A673 (cell line): Measurements from ENCODE around the gene BPTF. TPM values are rescaled to one million over a fixed set of nuclear protein-coding genes. Genes with fewer than 3 reads are reported as not detected.
"Not testable (repeated sequence)": the region's sequence is repeated elsewhere in the genome, so short reads cannot be mapped to it uniquely, and the experiment has no call there.

Experiments used
- BruUV-seq: library from RNA; stranded (reverse); fragments of 400-500 nt; replicated peaks from 2 replicates; lab custom pipeline; 2021; lab: Mats Ljungman, UMichigan
- CTCF ChIA-PET: fragments of 300-600 bp; sonication (Branson Sonifier 250); formaldehyde crosslinking; loops from one replicate; lab custom pipeline; 2022; ENCODE audit warnings: antibody characterized with exemption; lab: Charles Lee
- POLR2A ChIA-PET: fragments of 300-600 bp; sonication (Branson Sonifier 250); formaldehyde crosslinking; loops from one replicate; lab custom pipeline; 2022; ENCODE audit warnings: antibody characterized with exemption; ENCODE audit not compliant: low non-redundant PET; lab: Charles Lee
- DNase-seq: peaks from one replicate; pipeline ENCODE4 v3.0.0-alpha.2; 2015; ENCODE audit warnings: low spot score
- H3K27ac ChIP-seq: fragments of 200-600 bp; sonication (generic); 2 replicates; pipeline ENCODE4 v1.5.1; 2016; ENCODE audit warnings: mixed run types, low read depth, mild to moderate bottlenecking, mixed read lengths, antibody characterized with exemption, low read length; ENCODE audit not compliant: poor library complexity, severe bottlenecking
- H3K27me3 ChIP-seq: fragments of 200-600 bp; sonication (generic); replicated peaks from 2 replicates; pipeline ENCODE4 v1.6.1; 2017; ENCODE audit warnings: mixed run types, low read depth, mild to moderate bottlenecking, mixed read lengths, antibody characterized with exemption, low read length; ENCODE audit not compliant: insufficient read depth, poor library complexity
- H3K36me3 ChIP-seq: fragments of 200-600 bp; sonication (generic); 2 replicates; pipeline ENCODE4 v1.6.1; 2016; ENCODE audit warnings: mixed run types, mild to moderate bottlenecking, mixed read lengths, antibody characterized with exemption, low read length; ENCODE audit not compliant: insufficient read depth, poor library complexity, severe bottlenecking
- H3K4me1 ChIP-seq: fragments of 200-600 bp; sonication (generic); 2 replicates; pipeline ENCODE4 v1.6.1; 2017; ENCODE audit warnings: mixed run types, mild to moderate bottlenecking, mixed read lengths, antibody characterized with exemption, low read length; ENCODE audit not compliant: insufficient read depth, poor library complexity, severe bottlenecking
- H3K4me3 ChIP-seq: fragments of 200-600 bp; sonication (generic); 2 replicates; pipeline ENCODE4 v1.5.1; 2016; ENCODE audit warnings: low read depth, mixed run types, mild to moderate bottlenecking, mixed read lengths, low read length; ENCODE audit not compliant: poor library complexity, severe bottlenecking
- H3K9me3 ChIP-seq: fragments of 200-600 bp; sonication (generic); 2 replicates; pipeline ENCODE4 v1.6.1; 2016; ENCODE audit warnings: mixed run types, low read depth, mild to moderate bottlenecking, mixed read lengths, antibody characterized with exemption, low read length; ENCODE audit not compliant: poor library complexity, severe bottlenecking
- EZH2 ChIP-seq: fragments of 200-600 bp; sonication (generic); IDR thresholded peaks from 2 replicates; pipeline ENCODE4 v1.6.1; 2017; ENCODE audit warnings: borderline replicate concordance, low read depth, mild to moderate bottlenecking, mixed read lengths, antibody characterized with exemption, low read length; ENCODE audit not compliant: poor library complexity, severe bottlenecking
- intact Hi-C: fragments of 100-400 bp; cut with micrococcal nuclease; formaldehyde crosslinking; loops from one replicate; pipeline ENCODE4 v1.10.0; 2022; ENCODE audit not compliant: unreplicated experiment
- total RNA-seq: library from RNA; stranded (reverse); gene quantifications from 2 replicates; pipeline ENCODE4 v1.2.3, GENCODE V29; 2021
- TF ChIP-seq, protein P1 (sequence below): fragments of 300-800, 200-600 bp; sonication (generic); conservative IDR thresholded peaks from 2 replicates; pipeline ENCODE4 v1.5.1; 2017; ENCODE audit warnings: low read depth, mild to moderate bottlenecking, antibody characterized with exemption, low read length, moderate library complexity, mixed read lengths

BPTF gene
- total RNA-seq, 1 experiment from 2014 or later, result 108 TPM

DNA sequence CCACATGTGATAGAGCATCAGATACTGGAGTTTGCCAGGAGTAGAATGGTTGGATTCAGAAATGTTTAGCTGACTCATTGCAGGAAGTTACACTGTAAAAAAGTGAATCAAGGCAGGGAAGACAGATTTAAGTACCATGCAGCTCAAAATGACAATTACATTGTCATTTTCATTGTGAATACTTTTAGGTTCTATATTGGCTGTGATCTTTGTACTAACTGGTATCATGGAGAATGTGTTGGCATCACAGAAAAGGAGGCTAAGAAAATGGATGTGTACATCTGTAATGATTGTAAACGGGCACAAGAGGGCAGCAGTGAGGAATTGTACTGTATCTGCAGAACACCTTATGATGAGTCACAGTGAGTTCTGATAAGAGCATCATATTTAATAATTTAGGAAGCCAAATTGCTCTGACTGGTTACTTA, 137.9 kb downstream of the BPTF start:
- peaks cover 46% of the 10 kb centered on the region for H3K36me3 ChIP-seq
- peak; percentile 72 for DNase-seq
- H3K9me3 ChIP-seq, POLR2A ChIA-PET, BruUV-seq, H3K4me3 ChIP-seq, H3K27me3 ChIP-seq, H3K4me1 ChIP-seq, H3K27ac ChIP-seq: not testable (repeated sequence)
- CTCF ChIA-PET, result interaction anchor here (0.6 to 0.7 kb wide), 2 partner anchors 15 to 484 kb away, joined by 3 to 6 read pairs; no protein-coding TSS in a partner anchor
- TF ChIP-seq, protein P1, sequence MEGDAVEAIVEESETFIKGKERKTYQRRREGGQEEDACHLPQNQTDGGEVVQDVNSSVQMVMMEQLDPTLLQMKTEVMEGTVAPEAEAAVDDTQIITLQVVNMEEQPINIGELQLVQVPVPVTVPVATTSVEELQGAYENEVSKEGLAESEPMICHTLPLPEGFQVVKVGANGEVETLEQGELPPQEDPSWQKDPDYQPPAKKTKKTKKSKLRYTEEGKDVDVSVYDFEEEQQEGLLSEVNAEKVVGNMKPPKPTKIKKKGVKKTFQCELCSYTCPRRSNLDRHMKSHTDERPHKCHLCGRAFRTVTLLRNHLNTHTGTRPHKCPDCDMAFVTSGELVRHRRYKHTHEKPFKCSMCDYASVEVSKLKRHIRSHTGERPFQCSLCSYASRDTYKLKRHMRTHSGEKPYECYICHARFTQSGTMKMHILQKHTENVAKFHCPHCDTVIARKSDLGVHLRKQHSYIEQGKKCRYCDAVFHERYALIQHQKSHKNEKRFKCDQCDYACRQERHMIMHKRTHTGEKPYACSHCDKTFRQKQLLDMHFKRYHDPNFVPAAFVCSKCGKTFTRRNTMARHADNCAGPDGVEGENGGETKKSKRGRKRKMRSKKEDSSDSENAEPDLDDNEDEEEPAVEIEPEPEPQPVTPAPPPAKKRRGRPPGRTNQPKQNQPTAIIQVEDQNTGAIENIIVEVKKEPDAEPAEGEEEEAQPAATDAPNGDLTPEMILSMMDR, result peak; percentile 69
- intact Hi-C loops, result loop anchor here (5.0 kb wide), 1 partner anchor 499 kb away; no protein-coding TSS in a partner anchor

DNA sequence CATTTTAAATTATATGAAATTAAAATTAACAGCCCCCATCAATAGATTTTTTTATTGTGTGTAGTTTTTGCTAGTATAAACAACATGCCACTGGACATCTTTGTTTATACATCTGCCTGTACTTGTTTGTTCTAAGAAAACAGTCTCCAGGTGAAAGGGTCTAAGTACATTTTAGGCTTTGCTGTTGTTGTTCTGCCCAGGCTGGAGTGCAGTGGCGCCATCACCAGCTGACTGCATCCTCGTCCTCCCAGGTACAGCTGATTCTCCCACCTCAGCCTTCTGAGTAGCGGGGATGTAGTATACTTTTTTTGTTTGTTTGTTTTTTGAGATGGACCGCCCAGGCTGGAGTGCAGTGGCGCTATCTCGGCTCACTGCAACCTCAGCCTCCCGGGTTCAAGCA, 145.5 kb downstream of the BPTF start:
- TF ChIP-seq, protein P1, result no peak
- no peak for TF ChIP-seq EZH2
- BruUV-seq, result no TSS peak
- no peak overlapping the region for H3K4me3 ChIP-seq
- H3K36me3 ChIP-seq, result peaks cover 16% of the 10 kb centered on the region
- H3K9me3 ChIP-seq, result no peaks in the 10 kb centered on the region
- CTCF ChIA-PET, result no interaction called here
- H3K27me3 ChIP-seq, result no peaks in the 10 kb centered on the region
- POLR2A ChIA-PET, result no interaction called here
- DNase-seq, result no peak
- intact Hi-C loops, result no loop called here
- H3K4me1 ChIP-seq, result peaks cover 8% of the 10 kb centered on the region
- H3K27ac ChIP-seq, result no peak overlapping the region

GRCh38 chr17:67974185-67974584, 148.9 kb downstream of the BPTF start:
- CTCF ChIA-PET, result interaction anchor here (1.2 kb wide), 1 partner anchor 15 kb away, joined by 4 read pairs; no protein-coding TSS in a partner anchor
- TF ChIP-seq, protein P1, result no peak
- TF ChIP-seq EZH2, result no peak
- Histone ChIP-seq H3K36me3 (peaks cover 10% of the 10 kb centered on the region), H3K27ac (no peak overlapping the region), H3K9me3 (no peaks in the 10 kb centered on the region), H3K4me1 (peaks cover 8% of the 10 kb centered on the region), H3K4me3 (no peak overlapping the region), H3K27me3 (no peaks in the 10 kb centered on the region)
- no TSS peak for BruUV-seq
- POLR2A ChIA-PET, result no interaction called here
- intact Hi-C loops, result no loop called here
- no peak for DNase-seq
